Spleen (tissue), 11 donors: ENCODE measurements around the gene SIK3. TPM values are rescaled to one million over a fixed set of nuclear protein-coding genes. Genes with fewer than 3 reads are reported as not detected.

Experiments used
- DNase-seq: peaks from one replicate; pipeline ENCODE4 v3.0.0-alpha.2; 2020
- H3K27ac ChIP-seq, 8 donors: fragments of 200-600 bp; sonication (generic) in 7 of 8; 1 replicate in 4 of 8; 2 replicates in 4 of 8; pipeline versions ENCODE4 v1.5.0 to v1.8.0; 2016 to 2021; ENCODE audit warnings: inconsistent platforms in 4 of 8, mild to moderate bottlenecking in 4 of 8, moderate library complexity in 1 of 8
- H3K27me3 ChIP-seq, 7 donors: fragments of 200-600 bp; sonication (generic) in 6 of 7; replicated peaks in 1 of 7; 1 replicate in 4 of 7; 2 replicates in 3 of 7; pipeline versions ENCODE4 v1.5.0 to v1.8.0; 2016 to 2021; ENCODE audit warnings: inconsistent platforms in 3 of 7, mild to moderate bottlenecking in 1 of 7
- H3K36me3 ChIP-seq, 6 donors: fragments of 200-600 bp; sonication (generic) in 5 of 6; 1 replicate in 4 of 6; 2 replicates in 2 of 6; pipeline versions ENCODE4 v1.5.0 to v1.8.0; 2016 to 2021; ENCODE audit warnings: inconsistent platforms in 2 of 6
- H3K4me1 ChIP-seq, 6 donors: fragments of 200-600 bp; sonication (generic) in 5 of 6; 1 replicate in 3 of 6; 2 replicates in 3 of 6; pipeline versions ENCODE4 v1.5.0 to v1.8.0; 2016 to 2021; ENCODE audit warnings: inconsistent platforms in 3 of 6
- H3K4me3 ChIP-seq, 8 donors: fragments of 200-600 bp; sonication (generic) in 7 of 8; 1 replicate in 4 of 8; 2 replicates in 4 of 8; pipeline versions ENCODE4 v1.5.0 to v1.8.0; 2016 to 2021; ENCODE audit warnings: inconsistent platforms in 4 of 8, mild to moderate bottlenecking in 4 of 8, moderate library complexity in 2 of 8
- H3K9me3 ChIP-seq, 8 donors: fragments of 200-600 bp; sonication (generic) in 7 of 8; 1 replicate in 4 of 8; 2 replicates in 4 of 8; pipeline versions ENCODE4 v1.5.0 to v1.8.0; 2016 to 2021; ENCODE audit warnings: inconsistent platforms in 4 of 8
- POLR2A ChIP-seq, 3 donors: fragments of 450-650 bp; IDR thresholded peaks; one replicate each; pipeline ENCODE4 v1.5.1; 2017; ENCODE audit warnings: antibody characterized with exemption in 3 of 3, mild to moderate bottlenecking in 1 of 3
- POLR2AphosphoS5 ChIP-seq, 3 donors: sonication (generic); formaldehyde crosslinking; IDR thresholded peaks; one replicate each; pipeline ENCODE4 v1.5.1; 2017; ENCODE audit warnings: antibody characterized with exemption in 3 of 3
- WGBS, 5 donors: extraction: QIAGEN DNeasy Blood & Tissue Kit in 3 of 5; methylation state at CpG; one replicate each; pipeline versions ENCODE4 v1.1.5 to v1.1.7; 2013 to 2018; 5-methylcytosine and 5-hydroxymethylcytosine counted together
- intact Hi-C: fragments of 100-400 bp; cut with DNase I; formaldehyde crosslinking; loops from one replicate; pipeline ENCODE4 v1.15.0; 2023; ENCODE audit warnings: low total_unique reads
- polyA plus RNA-seq, 3 donors: library from polyadenylated mRNA; stranded (reverse); fragments of 200-250 nt; gene quantifications; one replicate each; pipeline ENCODE4 v1.2.1, GENCODE V29; 2013
- total RNA-seq, 7 donors: library from RNA; depleted of rRNA in 3 of 7; stranded (reverse); fragments of >200 nt in 3 of 7; fragmentation: NEBNext Ultra II Directional in 4 of 7; extraction: Animal tissue kit (Norgen Biotek cat#: 25700) in 4 of 7; gene quantifications; one replicate each; pipeline versions ENCODE4 v1.1.0 to v1.2.1, GENCODE V29; 2016 to 2021
- TF ChIP-seq, protein P1 (sequence below), 11 experiments: fragments of 200-600 bp in 7 of 11; fragments of 450-650 bp in 4 of 11; sonication (generic) in 4 of 11; IDR thresholded peaks in 8 of 11; conservative IDR thresholded peaks in 3 of 11; 1 replicate in 7 of 11; 2 replicates in 4 of 11; pipeline versions ENCODE4 v1.4.0 to v1.8.0; 2016 to 2021; ENCODE audit warnings: antibody characterized with exemption in 11 of 11, inconsistent platforms in 4 of 11, mild to moderate bottlenecking in 1 of 11
- donor health status: healthy with polysubstance abuse.
- donor health status: DM: no; HTN: no; CAD: no; lungs with moderate emphysema.
- donor health status: DM: no; HTN: no; CAD: no.
- donor health status: Bipolar disorder and iron deficiency.
- donor health status: healthy.
- donor health status: DM: no; HTN: no; CAD: no.
- donor health status: DM: yes; HTN: yes; CAD: no.

Gene SIK3
- total and polyA plus RNA-seq, 10 donors, result 7.8 to 112 (median 67.6) TPM

DNA sequence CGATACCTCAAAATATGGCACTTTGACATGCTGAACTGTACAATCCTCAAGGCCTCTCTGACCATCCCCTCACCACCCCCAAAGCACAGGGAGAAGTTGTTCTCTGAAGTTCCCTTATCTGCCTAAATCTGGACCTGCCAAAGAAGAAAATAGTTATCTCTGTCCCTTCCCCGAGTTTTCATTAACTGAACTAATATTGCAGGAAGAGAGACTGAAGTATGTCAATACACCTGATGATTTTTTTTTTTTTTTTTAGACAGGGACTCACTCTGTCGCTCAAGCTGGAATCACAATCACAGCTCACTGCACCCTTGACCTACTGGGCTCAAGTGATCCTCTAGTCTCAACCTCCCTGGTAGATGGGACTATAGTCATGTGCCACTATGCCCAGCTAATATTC lies 75.0 kb downstream of the SIK3 start:
- TF ChIP-seq, protein P1, sequence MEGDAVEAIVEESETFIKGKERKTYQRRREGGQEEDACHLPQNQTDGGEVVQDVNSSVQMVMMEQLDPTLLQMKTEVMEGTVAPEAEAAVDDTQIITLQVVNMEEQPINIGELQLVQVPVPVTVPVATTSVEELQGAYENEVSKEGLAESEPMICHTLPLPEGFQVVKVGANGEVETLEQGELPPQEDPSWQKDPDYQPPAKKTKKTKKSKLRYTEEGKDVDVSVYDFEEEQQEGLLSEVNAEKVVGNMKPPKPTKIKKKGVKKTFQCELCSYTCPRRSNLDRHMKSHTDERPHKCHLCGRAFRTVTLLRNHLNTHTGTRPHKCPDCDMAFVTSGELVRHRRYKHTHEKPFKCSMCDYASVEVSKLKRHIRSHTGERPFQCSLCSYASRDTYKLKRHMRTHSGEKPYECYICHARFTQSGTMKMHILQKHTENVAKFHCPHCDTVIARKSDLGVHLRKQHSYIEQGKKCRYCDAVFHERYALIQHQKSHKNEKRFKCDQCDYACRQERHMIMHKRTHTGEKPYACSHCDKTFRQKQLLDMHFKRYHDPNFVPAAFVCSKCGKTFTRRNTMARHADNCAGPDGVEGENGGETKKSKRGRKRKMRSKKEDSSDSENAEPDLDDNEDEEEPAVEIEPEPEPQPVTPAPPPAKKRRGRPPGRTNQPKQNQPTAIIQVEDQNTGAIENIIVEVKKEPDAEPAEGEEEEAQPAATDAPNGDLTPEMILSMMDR (IDR thresholded peaks at IDR 0.05 in 8 of 11, conservative IDR thresholded peaks at IDR 0.05 in 3 of 11), result no peak
- TF ChIP-seq POLR2A (IDR thresholded peaks at IDR 0.05) (no peak), POLR2AphosphoS5 (IDR thresholded peaks at IDR 0.05) (no peak)
- H3K27me3 ChIP-seq, result no peaks in the 10 kb centered on the region
- H3K4me3 ChIP-seq, result no peak overlapping the region
- peaks cover 41 to 100% (median 68%) of the 10 kb centered on the region in 6 donors for H3K4me1 ChIP-seq
- intact Hi-C loops, result no loop called here
- WGBS, 5 donors, result 62 to 79% (median 67%) methylated on average over 3 of the region's 3 CpGs
- no peaks in the 10 kb centered on the region for H3K9me3 ChIP-seq
- H3K36me3 ChIP-seq, result no peaks in the 10 kb centered on the region
- no peak for DNase-seq
- peak overlapping the region in 1 of 8 donors; percentile 31 for H3K27ac ChIP-seq

DNA sequence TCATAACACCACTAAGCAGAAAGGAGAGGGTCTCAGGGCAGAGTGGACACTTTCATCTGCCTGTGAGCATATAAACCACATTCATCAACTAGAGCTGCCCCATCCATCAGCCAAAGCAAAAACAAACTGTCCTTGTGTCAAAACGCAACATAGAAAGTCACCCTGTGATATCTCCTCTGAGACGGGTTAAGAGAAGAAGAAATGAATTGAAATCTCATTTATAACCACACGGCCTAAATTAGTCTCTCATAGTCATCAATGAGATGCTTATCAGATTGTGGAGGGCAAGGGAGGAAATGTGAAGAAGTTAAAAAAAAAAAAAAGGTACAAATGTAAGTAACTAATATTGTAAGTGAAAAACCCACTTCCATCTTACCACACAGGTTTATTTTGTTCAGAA lies 75.7 kb downstream of the SIK3 start:
- no peaks in the 10 kb centered on the region for H3K36me3 ChIP-seq
- no peak for DNase-seq
- TF ChIP-seq, protein P1 (IDR thresholded peaks at IDR 0.05 in 8 of 11, conservative IDR thresholded peaks at IDR 0.05 in 3 of 11), result no peak
- TF ChIP-seq POLR2AphosphoS5 (IDR thresholded peaks at IDR 0.05), result no peak
- TF ChIP-seq POLR2A (IDR thresholded peaks at IDR 0.05), result no peak
- H3K9me3 ChIP-seq, result no peaks in the 10 kb centered on the region
- H3K4me3 ChIP-seq, result no peak overlapping the region
- H3K4me1 ChIP-seq, result peaks cover 44 to 100% (median 71%) of the 10 kb centered on the region in 6 donors
- peak overlapping the region in 1 of 8 donors; percentile 31 for H3K27ac ChIP-seq
- intact Hi-C loops, result no loop called here
- H3K27me3 ChIP-seq, result no peaks in the 10 kb centered on the region
- WGBS, 5 donors, result 35 to 60% (median 51%) methylated on average over 3 of the region's 3 CpGs

DNA sequence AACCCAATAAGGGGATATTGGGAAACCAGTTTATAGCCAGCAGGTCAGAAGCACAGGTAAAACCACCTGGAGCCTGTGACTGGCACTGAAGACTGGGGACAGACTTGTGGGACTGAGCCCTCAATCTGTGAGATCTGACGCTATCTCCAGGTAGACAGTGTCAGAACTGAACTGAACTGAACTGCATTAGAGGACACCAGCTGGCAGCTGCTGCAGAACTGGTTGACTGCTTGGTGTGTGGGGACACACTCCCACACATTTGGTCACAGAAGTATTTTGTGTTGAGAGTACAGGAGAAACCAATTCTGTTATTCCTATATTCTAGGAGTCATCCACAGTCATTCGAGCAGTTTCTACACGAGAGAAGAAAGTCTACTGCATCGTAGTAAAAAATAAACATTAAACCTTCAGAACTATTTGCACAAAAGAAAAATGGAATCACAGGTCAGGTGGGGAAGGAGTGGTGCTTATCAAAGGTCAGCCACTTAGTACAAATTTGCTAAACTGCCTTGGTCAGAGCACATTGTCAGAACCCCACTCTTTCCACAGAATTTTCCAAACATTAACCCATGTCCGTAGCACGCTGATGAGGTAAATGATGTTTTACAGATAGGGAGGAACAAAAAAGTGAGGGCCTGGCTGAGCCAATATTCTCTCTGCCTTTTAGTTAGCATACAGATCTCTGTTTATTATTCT lies 77.2 kb downstream of the SIK3 start:
- no peaks in the 10 kb centered on the region for H3K36me3 ChIP-seq
- no peaks in the 10 kb centered on the region for H3K27me3 ChIP-seq
- peaks cover 44 to 92% (median 72%) of the 10 kb centered on the region in 6 donors for H3K4me1 ChIP-seq
- 84 to 92% (median 88%) methylated on average over 6 of the region's 6 CpGs for WGBS, 5 donors
- intact Hi-C loops, result no loop called here
- peak overlapping the region in 2 of 8 donors; percentile 33 to 54 for H3K27ac ChIP-seq
- no peak for DNase-seq
- peaks cover 0 to 7% (median 5%) of the 10 kb centered on the region in 8 donors for H3K9me3 ChIP-seq
- TF ChIP-seq POLR2A (IDR thresholded peaks at IDR 0.05) (no peak), POLR2AphosphoS5 (IDR thresholded peaks at IDR 0.05) (no peak)
- TF ChIP-seq, protein P1 (IDR thresholded peaks at IDR 0.05 in 8 of 11, conservative IDR thresholded peaks at IDR 0.05 in 3 of 11), result no peak
- H3K4me3 ChIP-seq, result no peak overlapping the region

DNA sequence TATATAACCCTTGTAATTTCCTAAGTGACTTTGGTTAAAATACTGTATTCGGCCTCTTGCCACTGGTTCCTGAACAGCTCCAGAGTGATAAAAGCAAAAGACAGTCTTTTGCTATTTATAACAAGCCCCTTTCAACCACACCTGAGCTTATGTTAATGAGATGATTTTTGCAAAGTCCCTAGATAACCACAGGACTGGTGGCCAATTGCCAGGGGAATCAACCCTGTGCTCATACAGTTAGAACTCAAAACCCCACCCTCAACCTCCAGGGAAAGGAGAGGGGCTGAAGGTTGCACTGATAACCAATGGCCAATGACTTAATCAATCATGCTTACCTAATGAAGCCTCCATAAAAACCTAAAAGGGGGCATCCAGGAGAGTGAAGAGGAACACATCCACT lies 77.9 kb downstream of the SIK3 start:
- TF ChIP-seq, protein P1 (IDR thresholded peaks at IDR 0.05 in 8 of 11, conservative IDR thresholded peaks at IDR 0.05 in 3 of 11), result no peak
- TF ChIP-seq POLR2AphosphoS5 (IDR thresholded peaks at IDR 0.05) (no peak), POLR2A (IDR thresholded peaks at IDR 0.05) (no peak)
- no peak for DNase-seq
- 52 to 86% (median 69%) methylated on average over 1 of the region's 1 CpG for WGBS, 5 donors
- intact Hi-C loops, result no loop called here
- Histone ChIP-seq H3K9me3 (peaks cover 0 to 7% (median 5%) of the 10 kb centered on the region in 8 donors), H3K4me3 (no peak overlapping the region), H3K27me3 (no peaks in the 10 kb centered on the region), H3K27ac (peak overlapping the region in 2 of 8 donors; percentile 33 to 54), H3K4me1 (peaks cover 39 to 85% (median 67%) of the 10 kb centered on the region in 6 donors), H3K36me3 (no peaks in the 10 kb centered on the region)
